Activated naive CD4-positive, alpha-beta T cell treated with anti-CD3 and anti-CD28 coated beads for 36 hours (primary cell): ENCODE results near the gene FOXP1. TPM values are rescaled to one million over a fixed set of nuclear protein-coding genes. Genes with fewer than 3 reads are reported as not detected.
A peak's percentile ranks its signal among the peaks of the same experiment; 100 is the strongest.

Source experiments
- CTCF ChIA-PET: fragments of 350-600 bp; sonication (Branson Sonifier 250); formaldehyde crosslinking; loops from one replicate; lab custom pipeline; 2021; ENCODE audit warnings: antibody characterized with exemption; lab: Charles Lee
- DNase-seq: peaks from one replicate; pipeline ENCODE4 v3.0.0-alpha.2; 2020
- H3K27ac Mint-ChIP-seq: one replicate; pipeline ENCODE4 v1.8.0; 2021; ENCODE audit warnings: mild to moderate bottlenecking, mixed read lengths
- H3K27me3 Mint-ChIP-seq: one replicate; pipeline ENCODE4 v1.8.0; 2021; ENCODE audit warnings: low read depth, mixed read lengths
- H3K36me3 Mint-ChIP-seq: one replicate; pipeline ENCODE4 v1.8.0; 2021; ENCODE audit warnings: low read depth, mixed read lengths
- H3K4me1 Mint-ChIP-seq: one replicate; pipeline ENCODE4 v1.8.0; 2021; ENCODE audit warnings: low read depth, mixed read lengths
- H3K4me3 Mint-ChIP-seq: one replicate; pipeline ENCODE4 v1.8.0; 2021; ENCODE audit warnings: mild to moderate bottlenecking, moderate library complexity, mixed read lengths
- H3K9me3 Mint-ChIP-seq: one replicate; pipeline ENCODE4 v1.8.0; 2021; ENCODE audit warnings: mixed read lengths
- intact Hi-C: fragments of 100-400 bp; cut with micrococcal nuclease; formaldehyde crosslinking; loops from one replicate; pipeline ENCODE4 v1.15.1; 2023
- total RNA-seq, 2 experiments: library from RNA; stranded (reverse); gene quantifications; one replicate each; pipeline ENCODE4 v1.2.3, GENCODE V29; 2021

FOXP1 gene
- total RNA-seq, 2 experiments from 2014 or later: 95.2 to 97.4 TPM

DNA sequence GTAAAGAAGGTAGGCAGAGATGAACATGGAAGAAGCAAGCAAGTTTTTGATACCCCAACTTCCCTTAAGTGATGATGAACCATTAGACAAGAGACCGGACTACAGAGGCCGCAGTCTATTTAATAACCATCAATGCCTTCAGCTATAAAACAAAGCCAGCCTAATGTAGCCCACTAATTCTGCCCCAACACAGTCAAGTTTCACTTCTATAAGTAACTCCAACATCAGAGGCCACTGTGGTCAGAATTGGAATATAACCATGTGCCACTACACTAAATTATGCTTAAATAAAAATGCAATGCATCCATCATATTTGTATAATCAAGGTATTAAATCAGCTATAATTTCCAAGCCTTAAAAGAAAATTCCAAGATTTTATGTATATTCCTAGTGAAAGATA lies 234.7 kb downstream of the FOXP1 start:
- H3K9me3 Mint-ChIP-seq: no peaks in the 10 kb centered on the region
- intact Hi-C loops: no loop called here
- no peaks in the 10 kb centered on the region for H3K27me3 Mint-ChIP-seq
- H3K4me1 Mint-ChIP-seq: peaks cover 50% of the 10 kb centered on the region
- H3K36me3 Mint-ChIP-seq: peaks cover 1% of the 10 kb centered on the region
- DNase-seq: no peak
- no peak overlapping the region for H3K4me3 Mint-ChIP-seq
- no peak overlapping the region for H3K27ac Mint-ChIP-seq
- CTCF ChIA-PET: no interaction called here

DNA sequence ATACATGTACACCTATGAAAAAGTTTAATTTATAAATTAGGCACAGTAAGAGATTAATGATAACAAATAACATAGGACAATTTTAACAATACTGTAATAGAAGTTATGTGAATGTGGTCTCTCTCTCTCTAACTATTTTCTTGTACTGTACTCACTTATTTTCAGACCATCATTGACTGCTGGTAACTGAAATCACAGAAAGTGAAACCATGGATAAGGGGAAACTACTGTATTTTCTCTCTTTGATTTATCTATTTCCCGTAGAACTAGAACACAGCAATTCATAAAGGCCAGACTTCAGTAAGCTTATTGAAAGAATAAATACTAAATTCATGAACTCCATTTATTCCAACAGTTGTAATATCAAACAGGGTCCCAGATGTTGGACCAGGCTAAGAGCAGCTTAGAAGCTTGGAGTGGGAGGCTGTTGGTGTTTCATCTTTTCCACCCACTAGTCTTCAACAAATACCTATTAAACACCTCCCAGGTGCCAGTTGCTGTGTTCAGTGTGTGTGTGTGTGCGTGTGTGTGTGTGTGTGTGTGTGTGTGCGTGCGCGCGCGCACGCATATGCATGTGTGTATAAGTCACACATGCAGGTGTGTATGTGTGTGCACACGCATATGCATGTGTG lies 235.4 kb downstream of the FOXP1 start:
- H3K9me3 Mint-ChIP-seq: no peaks in the 10 kb centered on the region
- intact Hi-C loops: no loop called here
- no peak for DNase-seq
- peaks cover 1% of the 10 kb centered on the region for H3K36me3 Mint-ChIP-seq
- H3K4me3 Mint-ChIP-seq: peak overlapping the region; percentile 7
- no peaks in the 10 kb centered on the region for H3K27me3 Mint-ChIP-seq
- CTCF ChIA-PET: no interaction called here
- peaks cover 53% of the 10 kb centered on the region for H3K4me1 Mint-ChIP-seq
- no peak overlapping the region for H3K27ac Mint-ChIP-seq

DNA sequence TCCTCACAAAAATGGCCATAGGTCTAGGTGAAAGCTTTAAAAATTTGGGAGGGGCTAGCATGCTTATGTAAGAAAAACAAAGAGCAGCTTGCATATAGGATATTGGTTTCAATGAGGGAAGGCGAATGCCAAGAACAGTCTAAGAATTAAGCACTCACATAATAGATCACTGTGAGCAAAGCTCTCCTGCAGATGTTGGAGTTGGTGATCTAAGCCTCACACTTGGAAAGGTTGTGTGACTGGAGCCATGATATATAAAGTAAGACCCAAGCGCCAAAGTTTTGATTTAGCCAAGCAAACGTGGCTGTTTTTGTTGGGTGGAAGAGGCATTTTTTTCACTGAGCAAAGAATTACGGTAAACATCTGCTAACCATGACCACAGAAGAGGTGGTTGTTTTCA lies 237.5 kb downstream of the FOXP1 start:
- no peak overlapping the region for H3K4me3 Mint-ChIP-seq
- CTCF ChIA-PET: interaction anchor here (0.6 kb wide), 1 partner anchor 8 kb away, joined by 3 read pairs; no protein-coding TSS in a partner anchor
- H3K4me1 Mint-ChIP-seq: peaks cover 52% of the 10 kb centered on the region

DNA sequence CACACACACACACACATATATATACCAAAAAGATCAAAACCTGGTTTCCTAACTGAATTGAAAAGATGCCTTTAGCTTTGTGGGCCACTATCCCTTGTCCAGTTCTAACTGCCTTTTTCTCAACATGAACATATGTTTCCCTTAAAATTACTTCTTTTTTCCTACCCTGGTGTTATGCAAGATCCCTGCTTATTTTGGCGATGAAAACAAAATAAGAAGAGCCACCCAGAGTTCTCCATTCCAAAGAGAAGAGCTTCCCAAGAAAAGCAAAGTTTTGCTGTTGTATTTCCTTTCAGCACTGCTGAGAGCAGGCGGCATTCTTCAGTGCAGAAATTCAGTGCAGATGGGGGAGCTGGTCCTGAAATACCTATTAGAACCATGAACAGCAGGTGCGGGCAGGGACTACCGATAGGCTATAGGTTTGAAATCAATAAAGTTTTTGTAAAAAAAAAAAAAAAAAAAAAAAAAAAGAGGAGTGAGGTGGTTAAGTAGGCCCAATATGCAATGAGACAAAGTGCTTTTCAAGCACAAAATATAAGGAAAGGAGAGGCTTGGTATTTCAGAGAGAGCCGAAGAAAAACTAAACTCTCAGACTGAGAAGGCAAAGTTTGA lies 238.0 kb downstream of the FOXP1 start:
- Mint-ChIP-seq H3K4me1 (peaks cover 50% of the 10 kb centered on the region), H3K4me3 (no peak overlapping the region), H3K36me3 (peaks cover 10% of the 10 kb centered on the region), H3K27ac (peak overlapping the region; percentile 37), H3K27me3 (no peaks in the 10 kb centered on the region), H3K9me3 (peaks cover 10% of the 10 kb centered on the region)
- no peak for DNase-seq
- intact Hi-C loops: loop anchor here (2.0 kb wide), 1 partner anchor 21 kb away; no protein-coding TSS in a partner anchor
- CTCF ChIA-PET: interaction anchor here (0.6 kb wide), 1 partner anchor 9 kb away, joined by 3 read pairs; no protein-coding TSS in a partner anchor

More for the DNA sequence above, 237.5 kb downstream of the FOXP1 start:
- DNase-seq: no peak
- H3K27me3 Mint-ChIP-seq: no peaks in the 10 kb centered on the region
- H3K27ac Mint-ChIP-seq: peak overlapping the region; percentile 37
- H3K36me3 Mint-ChIP-seq: peaks cover 7% of the 10 kb centered on the region
- peaks cover 6% of the 10 kb centered on the region for H3K9me3 Mint-ChIP-seq
- intact Hi-C loops: loop anchor here (2.0 kb wide), 1 partner anchor 21 kb away; no protein-coding TSS in a partner anchor

DNA sequence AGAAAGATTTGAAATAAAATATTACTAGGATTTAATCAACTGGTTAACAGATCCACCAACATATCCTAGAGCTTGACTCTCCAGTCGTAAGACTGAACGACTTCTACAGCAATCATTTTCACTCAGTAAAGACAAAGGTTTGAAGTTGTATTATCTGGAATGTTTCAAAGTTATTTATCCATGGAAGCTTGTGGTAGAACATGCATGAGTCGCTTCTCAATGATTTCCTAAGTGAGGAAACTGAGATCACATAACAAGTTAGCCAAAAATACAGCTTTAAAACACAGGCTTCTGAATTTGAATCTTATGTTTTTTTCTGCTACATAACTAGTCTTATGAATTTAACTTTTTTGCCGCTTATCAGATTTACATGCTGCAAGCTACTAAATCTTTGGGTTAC lies 241.8 kb downstream of the FOXP1 start:
- no peak for DNase-seq
- CTCF ChIA-PET: no interaction called here
- Mint-ChIP-seq H3K27ac (no peak overlapping the region), H3K36me3 (peaks cover 10% of the 10 kb centered on the region), H3K27me3 (no peaks in the 10 kb centered on the region), H3K9me3 (peaks cover 10% of the 10 kb centered on the region), H3K4me1 (peaks cover 51% of the 10 kb centered on the region), H3K4me3 (no peak overlapping the region)
- intact Hi-C loops: no loop called here

DNA sequence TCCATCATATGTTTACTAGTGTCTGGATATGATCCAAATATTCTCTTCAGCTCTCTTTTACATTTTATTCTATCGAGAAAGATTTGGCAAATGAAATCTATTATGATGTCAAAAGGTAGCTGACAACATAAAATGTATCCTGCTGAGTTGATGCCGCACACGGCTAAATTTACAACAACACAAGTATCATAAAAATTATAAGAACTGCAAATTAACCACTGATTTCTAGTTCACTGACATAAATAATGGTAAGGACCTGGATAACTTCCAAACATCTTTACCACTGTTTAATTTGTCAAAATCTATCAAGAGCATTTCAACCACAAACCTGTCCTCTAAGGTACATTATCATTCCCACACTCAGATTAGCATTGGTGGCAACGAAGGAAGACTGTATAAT lies 244.5 kb downstream of the FOXP1 start:
- Mint-ChIP-seq H3K4me3 (no peak overlapping the region), H3K4me1 (peaks cover 49% of the 10 kb centered on the region), H3K36me3 (peaks cover 12% of the 10 kb centered on the region), H3K27ac (no peak overlapping the region), H3K9me3 (peaks cover 10% of the 10 kb centered on the region), H3K27me3 (no peaks in the 10 kb centered on the region)
- DNase-seq: no peak
- CTCF ChIA-PET: no interaction called here
- intact Hi-C loops: no loop called here

DNA sequence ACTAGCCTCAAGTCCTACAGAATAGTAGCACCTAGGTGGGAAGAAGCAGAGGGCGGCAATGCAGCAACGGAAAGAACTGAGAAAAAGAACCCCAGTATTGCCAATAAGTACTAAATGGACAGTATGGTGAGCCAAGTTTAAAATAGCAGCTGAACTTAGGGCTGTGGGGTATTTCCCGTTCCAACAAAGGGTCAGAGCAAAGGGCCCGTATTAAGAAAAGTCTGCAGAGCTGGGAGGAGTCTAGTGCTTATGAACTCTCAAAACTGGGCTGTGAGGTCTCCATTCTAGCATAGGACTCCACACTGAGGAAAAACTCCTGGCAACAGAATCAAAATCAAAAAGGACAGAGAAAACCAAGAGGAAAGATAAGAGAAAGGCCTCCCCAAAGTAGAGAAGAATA lies 250.7 kb downstream of the FOXP1 start:
- CTCF ChIA-PET: no interaction called here
- no peaks in the 10 kb centered on the region for H3K27me3 Mint-ChIP-seq
- H3K9me3 Mint-ChIP-seq: peaks cover 4% of the 10 kb centered on the region
- H3K4me1 Mint-ChIP-seq: peaks cover 26% of the 10 kb centered on the region
- H3K4me3 Mint-ChIP-seq: no peak overlapping the region
- DNase-seq: no peak
- peaks cover 27% of the 10 kb centered on the region for H3K36me3 Mint-ChIP-seq
- no peak overlapping the region for H3K27ac Mint-ChIP-seq
- intact Hi-C loops: no loop called here

DNA sequence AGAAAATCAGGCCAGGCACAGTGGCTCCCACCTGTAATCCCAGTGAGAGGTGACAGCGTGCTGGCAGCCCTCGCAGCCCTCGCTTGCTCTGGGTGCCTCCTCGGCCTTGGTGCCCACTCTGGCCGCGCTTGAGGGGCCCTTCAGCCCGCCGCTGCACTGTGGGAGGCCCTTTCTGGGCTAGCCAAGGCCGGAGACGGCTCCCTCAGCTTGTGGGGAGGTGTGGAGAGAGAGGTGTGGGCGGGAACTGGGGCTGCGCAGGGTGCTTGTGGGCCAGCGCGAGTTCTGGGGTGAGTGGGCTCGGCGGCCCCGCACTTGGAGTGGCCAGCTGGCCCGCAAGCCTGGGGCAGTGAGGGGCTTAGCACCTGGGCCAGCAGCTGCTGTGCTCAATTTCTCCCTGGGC lies 252.6 kb downstream of the FOXP1 start:
- peaks cover 24% of the 10 kb centered on the region for H3K4me1 Mint-ChIP-seq
- peaks cover 4% of the 10 kb centered on the region for H3K9me3 Mint-ChIP-seq
- H3K36me3 Mint-ChIP-seq: peaks cover 27% of the 10 kb centered on the region
- no peak for DNase-seq
- CTCF ChIA-PET: no interaction called here
- no peaks in the 10 kb centered on the region for H3K27me3 Mint-ChIP-seq
- no peak overlapping the region for H3K4me3 Mint-ChIP-seq
- H3K27ac Mint-ChIP-seq: no peak overlapping the region
- intact Hi-C loops: no loop called here

DNA sequence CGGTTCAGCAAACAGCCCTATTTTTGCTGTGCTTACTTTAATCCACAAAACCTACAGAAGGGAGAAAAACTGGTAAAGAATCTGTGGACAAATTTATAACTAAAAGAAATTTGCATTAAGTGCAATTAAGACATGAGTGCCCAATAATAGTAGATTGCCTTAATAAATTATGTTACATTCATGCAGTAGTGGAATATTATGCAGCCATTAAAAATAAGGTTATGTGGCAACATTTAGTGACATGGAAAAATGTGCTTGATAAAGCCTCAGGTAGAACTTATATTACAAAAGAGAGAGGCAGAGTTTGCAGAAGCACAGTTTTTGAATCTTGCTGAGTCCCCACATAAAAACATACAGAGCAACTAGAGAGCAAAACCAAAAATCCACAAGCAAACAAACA lies 253.0 kb downstream of the FOXP1 start:
- Mint-ChIP-seq H3K4me3 (no peak overlapping the region), H3K27ac (no peak overlapping the region), H3K36me3 (peaks cover 27% of the 10 kb centered on the region), H3K9me3 (peaks cover 4% of the 10 kb centered on the region), H3K27me3 (no peaks in the 10 kb centered on the region), H3K4me1 (peaks cover 24% of the 10 kb centered on the region)
- intact Hi-C loops: no loop called here
- DNase-seq: no peak
- CTCF ChIA-PET: no interaction called here

DNA sequence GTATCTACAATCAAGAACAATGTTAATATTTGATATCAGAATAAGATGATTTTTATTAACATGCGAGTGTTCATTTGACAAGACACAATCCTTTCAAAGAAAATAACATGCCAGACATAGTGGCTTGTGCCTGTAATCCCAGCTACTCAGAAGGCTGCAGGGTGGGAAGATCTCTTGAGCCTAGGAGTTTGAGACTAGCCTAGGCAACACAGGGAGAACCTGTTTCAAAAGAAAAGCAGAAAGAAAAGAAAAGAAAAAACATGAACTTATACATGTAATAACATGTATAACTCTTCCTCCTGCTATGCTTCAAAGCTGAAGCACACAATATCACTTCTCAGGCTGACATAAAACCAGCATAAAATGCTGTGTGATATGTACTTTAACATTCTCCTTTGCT lies 253.7 kb downstream of the FOXP1 start:
- peaks cover 27% of the 10 kb centered on the region for H3K36me3 Mint-ChIP-seq
- H3K9me3 Mint-ChIP-seq: peaks cover 4% of the 10 kb centered on the region
- H3K4me3 Mint-ChIP-seq: no peak overlapping the region
- H3K27me3 Mint-ChIP-seq: no peaks in the 10 kb centered on the region
- CTCF ChIA-PET: interaction anchor here (0.6 to 0.7 kb wide), 3 partner anchors 11 to 45 kb away, joined by 3 read pairs; no protein-coding TSS in a partner anchor
- H3K27ac Mint-ChIP-seq: no peak overlapping the region
- intact Hi-C loops: no loop called here
- H3K4me1 Mint-ChIP-seq: peaks cover 24% of the 10 kb centered on the region
- DNase-seq: no peak

DNA sequence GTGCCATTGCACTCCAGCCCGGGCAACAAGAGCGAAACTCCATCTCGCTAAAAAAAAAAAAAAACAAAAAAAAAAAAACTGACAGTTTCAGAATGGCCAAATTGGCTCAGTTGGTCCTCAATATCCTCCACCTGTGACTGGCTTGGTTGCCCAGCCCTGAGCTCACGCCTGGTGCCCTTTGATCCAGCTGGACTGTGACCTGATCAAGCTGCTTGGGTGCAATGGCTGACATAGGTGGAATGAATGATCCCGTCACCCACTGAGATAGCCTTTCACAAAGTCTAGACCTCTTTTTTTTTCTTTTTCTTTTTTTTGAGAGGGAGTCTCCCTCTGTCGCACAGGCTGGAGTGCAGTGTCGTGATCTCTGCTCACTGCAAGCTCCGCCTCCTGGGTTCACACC lies 254.6 kb downstream of the FOXP1 start:
- CTCF ChIA-PET: interaction anchor here (0.6 to 1.1 kb wide), 3 partner anchors 10 to 22 kb away, joined by 3 to 4 read pairs (median 3); no protein-coding TSS in a partner anchor
- no peak overlapping the region for H3K27ac Mint-ChIP-seq
- no peak overlapping the region for H3K4me3 Mint-ChIP-seq
- peaks cover 4% of the 10 kb centered on the region for H3K9me3 Mint-ChIP-seq
- intact Hi-C loops: no loop called here
- H3K4me1 Mint-ChIP-seq: peaks cover 24% of the 10 kb centered on the region
- peaks cover 28% of the 10 kb centered on the region for H3K36me3 Mint-ChIP-seq
- H3K27me3 Mint-ChIP-seq: no peaks in the 10 kb centered on the region
- no peak for DNase-seq

DNA sequence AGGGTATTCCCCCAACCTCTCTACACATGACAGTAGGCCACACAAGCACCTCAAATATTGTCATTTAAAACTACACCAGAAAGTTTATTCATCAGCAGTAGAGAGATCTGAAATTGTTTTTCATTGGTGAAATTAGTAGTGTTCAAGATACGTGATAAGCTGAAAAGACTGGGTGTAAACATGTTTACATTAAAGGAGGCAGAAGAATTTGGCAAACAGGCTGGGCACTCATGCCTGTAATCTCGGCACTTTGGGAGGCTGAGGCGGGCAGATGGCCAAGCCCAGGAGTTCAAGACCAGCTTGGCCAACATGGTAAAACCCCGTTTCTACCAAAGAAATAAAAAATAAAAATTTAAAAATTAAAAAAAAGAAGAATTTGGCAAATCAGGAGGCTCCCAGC lies 255.6 kb downstream of the FOXP1 start:
- Mint-ChIP-seq H3K27me3 (no peaks in the 10 kb centered on the region), H3K9me3 (peaks cover 4% of the 10 kb centered on the region), H3K4me1 (peaks cover 20% of the 10 kb centered on the region), H3K36me3 (peaks cover 23% of the 10 kb centered on the region), H3K4me3 (no peak overlapping the region), H3K27ac (no peak overlapping the region)
- no peak for DNase-seq
- intact Hi-C loops: no loop called here
- CTCF ChIA-PET: interaction anchor here (0.6 to 1.1 kb wide), 3 partner anchors 13 to 243 kb away, joined by 4 to 5 read pairs (median 4); no protein-coding TSS in a partner anchor

DNA sequence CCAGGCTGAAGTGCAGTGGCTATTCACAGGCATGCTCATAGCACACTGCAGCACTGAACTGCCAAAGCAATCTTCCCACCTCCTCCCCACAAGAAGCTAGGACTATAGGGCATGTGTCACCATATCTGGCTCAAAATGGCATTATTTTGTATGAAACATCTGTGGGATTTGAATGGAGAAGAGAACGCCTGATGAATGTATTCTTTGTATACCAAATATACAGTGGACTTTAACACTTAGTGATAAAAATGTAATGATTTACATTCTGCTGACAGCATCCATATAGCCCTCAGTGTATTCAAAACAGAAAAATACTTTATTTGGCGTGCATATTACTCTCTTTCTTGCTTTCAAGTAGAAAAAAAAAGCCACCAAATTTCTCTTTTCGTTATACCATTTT lies 257.8 kb downstream of the FOXP1 start:
- no peak for DNase-seq
- intact Hi-C loops: loop anchor here (2.0 kb wide), 1 partner anchor 21 kb away; no protein-coding TSS in a partner anchor
- peaks cover 23% of the 10 kb centered on the region for H3K4me1 Mint-ChIP-seq
- peaks cover 16% of the 10 kb centered on the region for H3K36me3 Mint-ChIP-seq
- H3K4me3 Mint-ChIP-seq: no peak overlapping the region
- H3K9me3 Mint-ChIP-seq: no peaks in the 10 kb centered on the region
- no peaks in the 10 kb centered on the region for H3K27me3 Mint-ChIP-seq
- CTCF ChIA-PET: no interaction called here
- no peak overlapping the region for H3K27ac Mint-ChIP-seq
